Measurements from ENCODE around the gene DDC.

GRCh38 chr7:50476953-50477625, 88.1 kb downstream of the DDC start:
- TF ChIP-seq TCF4 (CRISPR knock-in tag; IDR thresholded peaks at IDR 0.05; ENCODE audit: borderline replicate concordance) (no peak), POU6F1 (CRISPR knock-in tag; IDR thresholded peaks at IDR 0.05; ENCODE audit: borderline replicate concordance, low read depth) (no peak), ZFP3 (CRISPR knock-in tag; IDR thresholded peaks at IDR 0.05) (no peak), ZNF565 (CRISPR knock-in tag; conservative IDR thresholded peaks at IDR 0.05; ENCODE audit: low read depth) (no peak), ZFP30 (CRISPR knock-in tag; IDR thresholded peaks at IDR 0.05) (no peak), ISL1 (CRISPR knock-in tag; IDR thresholded peaks at IDR 0.05) (no peak)
- TF ChIP-seq, protein P1, sequence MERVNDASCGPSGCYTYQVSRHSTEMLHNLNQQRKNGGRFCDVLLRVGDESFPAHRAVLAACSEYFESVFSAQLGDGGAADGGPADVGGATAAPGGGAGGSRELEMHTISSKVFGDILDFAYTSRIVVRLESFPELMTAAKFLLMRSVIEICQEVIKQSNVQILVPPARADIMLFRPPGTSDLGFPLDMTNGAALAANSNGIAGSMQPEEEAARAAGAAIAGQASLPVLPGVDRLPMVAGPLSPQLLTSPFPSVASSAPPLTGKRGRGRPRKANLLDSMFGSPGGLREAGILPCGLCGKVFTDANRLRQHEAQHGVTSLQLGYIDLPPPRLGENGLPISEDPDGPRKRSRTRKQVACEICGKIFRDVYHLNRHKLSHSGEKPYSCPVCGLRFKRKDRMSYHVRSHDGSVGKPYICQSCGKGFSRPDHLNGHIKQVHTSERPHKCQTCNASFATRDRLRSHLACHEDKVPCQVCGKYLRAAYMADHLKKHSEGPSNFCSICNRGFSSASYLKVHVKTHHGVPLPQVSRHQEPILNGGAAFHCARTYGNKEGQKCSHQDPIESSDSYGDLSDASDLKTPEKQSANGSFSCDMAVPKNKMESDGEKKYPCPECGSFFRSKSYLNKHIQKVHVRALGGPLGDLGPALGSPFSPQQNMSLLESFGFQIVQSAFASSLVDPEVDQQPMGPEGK (CRISPR knock-in tag; IDR thresholded peaks at IDR 0.05; ENCODE audit: borderline replicate concordance), result no peak
